Activated CD8-positive, alpha-beta memory T cell treated with anti-CD3 and anti-CD28 coated beads for 36 hours (primary cell): ENCODE results near the gene AK5. TPM values are rescaled to one million over a fixed set of nuclear protein-coding genes. Genes with fewer than 3 reads are reported as not detected.

Experiments used
- CTCF ChIA-PET: fragments of 350-600 bp; sonication (Branson Sonifier 250); formaldehyde crosslinking; loops from one replicate; lab custom pipeline; 2021; ENCODE audit warnings: antibody characterized with exemption; lab: Charles Lee
- POLR2A ChIA-PET: fragments of 350-600 bp; sonication (Branson Sonifier 250); formaldehyde crosslinking; loops from one replicate; lab custom pipeline; 2021; ENCODE audit warnings: antibody characterized with exemption; lab: Charles Lee
- total RNA-seq, 2 experiments: library from RNA; stranded (reverse); gene quantifications; one replicate each; pipeline ENCODE4 v1.2.3, GENCODE V29; 2021

AK5 gene
- total RNA-seq, 2 experiments from 2014 or later: 0.57 to 1.0 TPM

DNA sequence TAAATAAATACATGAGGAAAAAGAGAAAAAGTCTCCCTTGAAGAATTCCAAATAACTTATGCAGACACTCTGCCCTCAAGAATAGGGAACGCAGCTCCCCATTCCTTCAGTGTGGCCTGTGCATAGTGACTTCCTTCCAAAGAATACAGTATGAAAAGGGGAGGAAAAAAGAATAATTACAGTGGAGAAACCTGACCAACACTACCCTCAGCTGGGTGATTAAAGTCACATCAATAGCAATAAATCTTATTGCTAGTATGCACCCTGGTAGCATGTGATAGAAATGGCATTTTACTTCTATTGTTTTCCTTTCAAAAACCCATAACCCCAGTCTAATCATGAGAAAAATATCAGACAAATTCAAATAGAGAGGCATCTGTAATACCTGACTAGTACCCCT is 315.5 kb downstream of the AK5 start:
- ChIA-PET CTCF (no interaction called here), POLR2A (no interaction called here)

GRCh38 chr1:77605246-77606026 is 323.6 kb downstream of the AK5 start:
- CTCF ChIA-PET: no interaction called here
- POLR2A ChIA-PET: no interaction called here

GRCh38 chr1:77608893-77609292 is 327.1 kb downstream of the AK5 start:
- ChIA-PET CTCF (no interaction called here), POLR2A (no interaction called here)

Other genes with a start within 250 kb of the AK5 start
- 10 to 100 TPM; 22.8 to 23.2 TPM for gene PIGK, start 62.6 kb upstream of the AK5 start, total RNA-seq